ENCODE measurements around the gene TTC39B.

Gene TTC39B

GRCh38 chr9:15135164-15135792, 171.7 kb downstream of the TTC39B start:
- DNase-seq (ENCODE audit: low read depth, low spot score) = no peak
- TF ChIP-seq CTCF (IDR thresholded peaks at IDR 0.05; ENCODE audit: insufficient read depth, low read length, missing control alignments) = peak; percentile 84
- H3K4me3 ChIP-seq (ENCODE audit: low read depth, low read length) = peak overlapping the region; percentile 52
- ChIA-PET POLR2A (no interaction called here), CTCF (interaction anchor here (0.6 to 2.8 kb wide), 29 partner anchors 9 to 1743 kb away, joined by 3 to 58 read pairs (median 3); no protein-coding TSS in a partner anchor)

- no peak for TF ChIP-seq CTCF (IDR thresholded peaks at IDR 0.05; ENCODE audit: insufficient read depth, low read length, missing control alignments)
- ChIA-PET CTCF (interaction anchor here (0.7 to 1.4 kb wide), 3 partner anchors 16 to 30 kb away, joined by 3 to 4 read pairs (median 3); no protein-coding TSS in a partner anchor), POLR2A (no interaction called here)
- no peak overlapping the region for H3K4me3 ChIP-seq (ENCODE audit: low read depth, low read length)
- no peak for DNase-seq (ENCODE audit: low read depth, low spot score)
These were observed 173.5 kb downstream of the TTC39B start for GRCh38 chr9:15133488-15133887.

- POLR2A ChIA-PET = no interaction called here
- TF ChIP-seq CTCF (IDR thresholded peaks at IDR 0.05; ENCODE audit: insufficient read depth, low read length, missing control alignments) = no peak
- no peak for DNase-seq (ENCODE audit: low read depth, low spot score)
- no peak overlapping the region for H3K4me3 ChIP-seq (ENCODE audit: low read depth, low read length)
- CTCF ChIA-PET = interaction anchor here (1.3 to 1.4 kb wide), 2 partner anchors 27 to 28 kb away, joined by 4 read pairs; no protein-coding TSS in a partner anchor
These were observed 174.9 kb downstream of the TTC39B start for GRCh38 chr9:15132091-15132490.

GRCh38 chr9:15131094-15131493, 175.9 kb downstream of the TTC39B start:
- TF ChIP-seq CTCF (IDR thresholded peaks at IDR 0.05; ENCODE audit: insufficient read depth, low read length, missing control alignments) = no peak
- DNase-seq (ENCODE audit: low read depth, low spot score) = no peak
- ChIA-PET CTCF (interaction anchor here (1.1 kb wide), 1 partner anchor 9 kb away, joined by 3 read pairs; no protein-coding TSS in a partner anchor), POLR2A (interaction anchor here (0.7 kb wide), 1 partner anchor 13 kb away, joined by 4 read pairs; no protein-coding TSS in a partner anchor)
- H3K4me3 ChIP-seq (ENCODE audit: low read depth, low read length) = no peak overlapping the region

- POLR2A ChIA-PET = no interaction called here
- no peak for DNase-seq (ENCODE audit: low read depth, low spot score)
- no peak overlapping the region for H3K4me3 ChIP-seq (ENCODE audit: low read depth, low read length)
- CTCF ChIA-PET = interaction anchor here (1.0 kb wide), 2 partner anchors 15 to 24 kb away, joined by 3 to 5 read pairs; no protein-coding TSS in a partner anchor
- no peak for TF ChIP-seq CTCF (IDR thresholded peaks at IDR 0.05; ENCODE audit: insufficient read depth, low read length, missing control alignments)
These were observed 179.2 kb downstream of the TTC39B start for GRCh38 chr9:15127831-15128230.

GRCh38 chr9:15121630-15122029, 185.4 kb downstream of the TTC39B start:
- no peak for DNase-seq (ENCODE audit: low read depth, low spot score)
- POLR2A ChIA-PET = no interaction called here
- TF ChIP-seq CTCF (IDR thresholded peaks at IDR 0.05; ENCODE audit: insufficient read depth, low read length, missing control alignments) = no peak
- H3K4me3 ChIP-seq (ENCODE audit: low read depth, low read length) = no peak overlapping the region
- CTCF ChIA-PET = interaction anchor here (0.9 to 4.4 kb wide), 5 partner anchors 14 to 21 kb away, joined by 3 to 21 read pairs (median 3); no protein-coding TSS in a partner anchor
